OCI-LY3 (cell line): Measurements from ENCODE around the gene ABCF2.

Experiments
- CTCF ChIP-seq: fragments of 200-600, 300-600 bp; sonication (generic); IDR thresholded peaks from 2 replicates; pipeline ENCODE4 v1.5.1; 2014; ENCODE audit warnings: antibody characterized with exemption, low read length, low read depth
- EZH2phosphoT487 ChIP-seq: fragments of 200-600 bp; shearing (Covaris generic); IDR thresholded peaks from 2 replicates; pipeline ENCODE4 v1.6.1; 2018; ENCODE audit warnings: antibody characterized with exemption, mixed run types, low read depth

- TF ChIP-seq CTCF (no peak), EZH2phosphoT487 (no peak)
Observed at GRCh38 chr7:151251689-151252560, 24.9 kb upstream of the ABCF2 start.
